ENCODE measurements around the gene SGMS1.

DNA sequence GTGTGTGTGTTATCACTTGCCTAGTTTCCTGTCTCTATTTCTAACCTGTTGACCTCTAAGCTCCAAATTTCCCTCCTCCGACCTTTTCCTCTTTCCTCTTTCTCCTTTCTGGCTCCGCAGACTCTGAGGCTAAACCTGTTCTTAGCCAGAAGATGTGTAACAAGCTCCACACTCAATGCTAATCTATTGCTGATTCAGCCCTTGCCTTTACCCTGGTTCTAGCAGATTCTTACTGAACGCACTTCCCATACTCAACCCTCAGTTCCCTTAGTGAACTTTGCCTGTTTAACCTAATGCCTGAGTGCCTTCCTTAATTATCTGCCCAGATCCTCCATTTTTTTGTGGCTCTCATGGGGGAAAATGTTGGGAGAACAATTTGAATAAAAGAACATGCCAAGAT, 30.0 kb upstream of the SGMS1 start:
- TF ChIP-seq CTCF (conservative IDR thresholded peaks at IDR 0.05; ENCODE audit: low read depth in 2 of 2) (no peak), EZH2 (IDR thresholded peaks at IDR 0.05; ENCODE audit: low read depth, unreplicated experiment) (no peak), POLR2AphosphoS5 (IDR thresholded peaks at IDR 0.05; ENCODE audit: low read depth) (no peak), EZH2phosphoT487 (IDR thresholded peaks at IDR 0.05; ENCODE audit: unreplicated experiment) (no peak), JUNB (IDR thresholded peaks at IDR 0.05; ENCODE audit: unreplicated experiment) (no peak), ZNF114 (CRISPR knock-in tag; IDR thresholded peaks at IDR 0.05) (no peak), CREB1 (CRISPR knock-in tag; IDR thresholded peaks at IDR 0.05; ENCODE audit: low read depth) (no peak), ETS1 (IDR thresholded peaks at IDR 0.05) (no peak), ZNF331 (CRISPR knock-in tag; IDR thresholded peaks at IDR 0.05; ENCODE audit: low read depth) (no peak), STAT1 (IDR thresholded peaks at IDR 0.05; ENCODE audit: unreplicated experiment) (no peak)
- TF ChIP-seq, protein P1, sequence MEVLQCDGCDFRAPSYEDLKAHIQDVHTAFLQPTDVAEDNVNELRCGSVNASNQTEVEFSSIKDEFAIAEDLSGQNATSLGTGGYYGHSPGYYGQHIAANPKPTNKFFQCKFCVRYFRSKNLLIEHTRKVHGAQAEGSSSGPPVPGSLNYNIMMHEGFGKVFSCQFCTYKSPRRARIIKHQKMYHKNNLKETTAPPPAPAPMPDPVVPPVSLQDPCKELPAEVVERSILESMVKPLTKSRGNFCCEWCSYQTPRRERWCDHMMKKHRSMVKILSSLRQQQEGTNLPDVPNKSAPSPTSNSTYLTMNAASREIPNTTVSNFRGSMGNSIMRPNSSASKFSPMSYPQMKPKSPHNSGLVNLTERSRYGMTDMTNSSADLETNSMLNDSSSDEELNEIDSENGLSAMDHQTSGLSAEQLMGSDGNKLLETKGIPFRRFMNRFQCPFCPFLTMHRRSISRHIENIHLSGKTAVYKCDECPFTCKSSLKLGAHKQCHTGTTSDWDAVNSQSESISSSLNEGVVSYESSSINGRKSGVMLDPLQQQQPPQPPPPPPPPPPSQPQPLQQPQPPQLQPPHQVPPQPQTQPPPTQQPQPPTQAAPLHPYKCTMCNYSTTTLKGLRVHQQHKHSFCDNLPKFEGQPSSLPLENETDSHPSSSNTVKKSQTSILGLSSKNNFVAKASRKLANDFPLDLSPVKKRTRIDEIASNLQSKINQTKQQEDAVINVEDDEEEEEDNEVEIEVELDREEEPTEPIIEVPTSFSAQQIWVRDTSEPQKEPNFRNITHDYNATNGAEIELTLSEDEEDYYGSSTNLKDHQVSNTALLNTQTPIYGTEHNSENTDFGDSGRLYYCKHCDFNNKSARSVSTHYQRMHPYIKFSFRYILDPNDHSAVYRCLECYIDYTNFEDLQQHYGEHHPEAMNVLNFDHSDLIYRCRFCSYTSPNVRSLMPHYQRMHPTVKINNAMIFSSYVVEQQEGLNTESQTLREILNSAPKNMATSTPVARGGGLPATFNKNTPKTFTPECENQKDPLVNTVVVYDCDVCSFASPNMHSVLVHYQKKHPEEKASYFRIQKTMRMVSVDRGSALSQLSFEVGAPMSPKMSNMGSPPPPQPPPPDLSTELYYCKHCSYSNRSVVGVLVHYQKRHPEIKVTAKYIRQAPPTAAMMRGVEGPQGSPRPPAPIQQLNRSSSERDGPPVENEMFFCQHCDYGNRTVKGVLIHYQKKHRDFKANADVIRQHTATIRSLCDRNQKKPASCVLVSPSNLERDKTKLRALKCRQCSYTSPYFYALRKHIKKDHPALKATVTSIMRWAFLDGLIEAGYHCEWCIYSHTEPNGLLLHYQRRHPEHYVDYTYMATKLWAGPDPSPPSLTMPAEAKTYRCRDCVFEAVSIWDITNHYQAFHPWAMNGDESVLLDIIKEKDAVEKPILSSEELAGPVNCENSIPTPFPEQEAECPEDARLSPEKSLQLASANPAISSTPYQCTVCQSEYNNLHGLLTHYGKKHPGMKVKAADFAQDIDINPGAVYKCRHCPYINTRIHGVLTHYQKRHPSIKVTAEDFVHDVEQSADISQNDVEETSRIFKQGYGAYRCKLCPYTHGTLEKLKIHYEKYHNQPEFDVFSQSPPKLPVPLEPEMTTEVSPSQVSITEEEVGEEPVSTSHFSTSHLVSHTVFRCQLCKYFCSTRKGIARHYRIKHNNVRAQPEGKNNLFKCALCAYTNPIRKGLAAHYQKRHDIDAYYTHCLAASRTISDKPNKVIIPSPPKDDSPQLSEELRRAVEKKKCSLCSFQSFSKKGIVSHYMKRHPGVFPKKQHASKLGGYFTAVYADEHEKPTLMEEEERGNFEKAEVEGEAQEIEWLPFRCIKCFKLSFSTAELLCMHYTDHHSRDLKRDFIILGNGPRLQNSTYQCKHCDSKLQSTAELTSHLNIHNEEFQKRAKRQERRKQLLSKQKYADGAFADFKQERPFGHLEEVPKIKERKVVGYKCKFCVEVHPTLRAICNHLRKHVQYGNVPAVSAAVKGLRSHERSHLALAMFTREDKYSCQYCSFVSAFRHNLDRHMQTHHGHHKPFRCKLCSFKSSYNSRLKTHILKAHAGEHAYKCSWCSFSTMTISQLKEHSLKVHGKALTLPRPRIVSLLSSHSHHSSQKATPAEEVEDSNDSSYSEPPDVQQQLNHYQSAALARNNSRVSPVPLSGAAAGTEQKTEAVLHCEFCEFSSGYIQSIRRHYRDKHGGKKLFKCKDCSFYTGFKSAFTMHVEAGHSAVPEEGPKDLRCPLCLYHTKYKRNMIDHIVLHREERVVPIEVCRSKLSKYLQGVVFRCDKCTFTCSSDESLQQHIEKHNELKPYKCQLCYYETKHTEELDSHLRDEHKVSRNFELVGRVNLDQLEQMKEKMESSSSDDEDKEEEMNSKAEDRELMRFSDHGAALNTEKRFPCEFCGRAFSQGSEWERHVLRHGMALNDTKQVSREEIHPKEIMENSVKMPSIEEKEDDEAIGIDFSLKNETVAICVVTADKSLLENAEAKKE (CRISPR knock-in tag; IDR thresholded peaks at IDR 0.05), result no peak
- TF ChIP-seq, protein P2, sequence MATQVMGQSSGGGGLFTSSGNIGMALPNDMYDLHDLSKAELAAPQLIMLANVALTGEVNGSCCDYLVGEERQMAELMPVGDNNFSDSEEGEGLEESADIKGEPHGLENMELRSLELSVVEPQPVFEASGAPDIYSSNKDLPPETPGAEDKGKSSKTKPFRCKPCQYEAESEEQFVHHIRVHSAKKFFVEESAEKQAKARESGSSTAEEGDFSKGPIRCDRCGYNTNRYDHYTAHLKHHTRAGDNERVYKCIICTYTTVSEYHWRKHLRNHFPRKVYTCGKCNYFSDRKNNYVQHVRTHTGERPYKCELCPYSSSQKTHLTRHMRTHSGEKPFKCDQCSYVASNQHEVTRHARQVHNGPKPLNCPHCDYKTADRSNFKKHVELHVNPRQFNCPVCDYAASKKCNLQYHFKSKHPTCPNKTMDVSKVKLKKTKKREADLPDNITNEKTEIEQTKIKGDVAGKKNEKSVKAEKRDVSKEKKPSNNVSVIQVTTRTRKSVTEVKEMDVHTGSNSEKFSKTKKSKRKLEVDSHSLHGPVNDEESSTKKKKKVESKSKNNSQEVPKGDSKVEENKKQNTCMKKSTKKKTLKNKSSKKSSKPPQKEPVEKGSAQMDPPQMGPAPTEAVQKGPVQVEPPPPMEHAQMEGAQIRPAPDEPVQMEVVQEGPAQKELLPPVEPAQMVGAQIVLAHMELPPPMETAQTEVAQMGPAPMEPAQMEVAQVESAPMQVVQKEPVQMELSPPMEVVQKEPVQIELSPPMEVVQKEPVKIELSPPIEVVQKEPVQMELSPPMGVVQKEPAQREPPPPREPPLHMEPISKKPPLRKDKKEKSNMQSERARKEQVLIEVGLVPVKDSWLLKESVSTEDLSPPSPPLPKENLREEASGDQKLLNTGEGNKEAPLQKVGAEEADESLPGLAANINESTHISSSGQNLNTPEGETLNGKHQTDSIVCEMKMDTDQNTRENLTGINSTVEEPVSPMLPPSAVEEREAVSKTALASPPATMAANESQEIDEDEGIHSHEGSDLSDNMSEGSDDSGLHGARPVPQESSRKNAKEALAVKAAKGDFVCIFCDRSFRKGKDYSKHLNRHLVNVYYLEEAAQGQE (IDR thresholded peaks at IDR 0.05; ENCODE audit: unreplicated experiment), result no peak
